Gastrocnemius medialis (tissue), 4 donors: ENCODE data around the gene TYRO3.
"Not testable (repeated sequence)": the region's sequence is repeated elsewhere in the genome, so short reads cannot be mapped to it uniquely, and the experiment has no call there.

Experiments used
- CTCF ChIP-seq, 5 experiments: fragments of 450-650 bp in 3 of 5; fragments of 200-600 bp in 2 of 5; sonication (generic) in 2 of 5; IDR thresholded peaks in 4 of 5; conservative IDR thresholded peaks in 1 of 5; 1 replicate in 4 of 5; 2 replicates in 1 of 5; pipeline ENCODE4 v1.5.1; 2016 to 2019; ENCODE audit warnings: antibody characterized with exemption in 5 of 5, mild to moderate bottlenecking in 3 of 5, moderate library complexity in 3 of 5
- POLR2A ChIP-seq, 2 donors: fragments of 450-650 bp; IDR thresholded peaks; one replicate each; pipeline ENCODE4 v1.6.1; 2017; ENCODE audit warnings: antibody characterized with exemption in 2 of 2, mild to moderate bottlenecking in 2 of 2, moderate library complexity in 2 of 2

GRCh38 chr15:41589018-41589417 lies 30.0 kb downstream of the TYRO3 start:
- TF ChIP-seq POLR2A (IDR thresholded peaks at IDR 0.05); CTCF (IDR thresholded peaks at IDR 0.05 in 4 of 5, conservative IDR thresholded peaks at IDR 0.05 in 1 of 5): not testable (repeated sequence)
